GM21528 (cell line): ENCODE results near the gene CYLC1.
A peak's percentile ranks its signal among the peaks of the same experiment; 100 is the strongest.

Experiments
- ATAC-seq: cut with Tn5 transposase; IDR thresholded peaks from one replicate; pipeline ENCODE4 v1.9.1; 2021; ENCODE audit warnings: mild to moderate bottlenecking, moderate library complexity; ENCODE audit not compliant: unreplicated experiment, low FRiP score

CYLC1 gene, protein sequence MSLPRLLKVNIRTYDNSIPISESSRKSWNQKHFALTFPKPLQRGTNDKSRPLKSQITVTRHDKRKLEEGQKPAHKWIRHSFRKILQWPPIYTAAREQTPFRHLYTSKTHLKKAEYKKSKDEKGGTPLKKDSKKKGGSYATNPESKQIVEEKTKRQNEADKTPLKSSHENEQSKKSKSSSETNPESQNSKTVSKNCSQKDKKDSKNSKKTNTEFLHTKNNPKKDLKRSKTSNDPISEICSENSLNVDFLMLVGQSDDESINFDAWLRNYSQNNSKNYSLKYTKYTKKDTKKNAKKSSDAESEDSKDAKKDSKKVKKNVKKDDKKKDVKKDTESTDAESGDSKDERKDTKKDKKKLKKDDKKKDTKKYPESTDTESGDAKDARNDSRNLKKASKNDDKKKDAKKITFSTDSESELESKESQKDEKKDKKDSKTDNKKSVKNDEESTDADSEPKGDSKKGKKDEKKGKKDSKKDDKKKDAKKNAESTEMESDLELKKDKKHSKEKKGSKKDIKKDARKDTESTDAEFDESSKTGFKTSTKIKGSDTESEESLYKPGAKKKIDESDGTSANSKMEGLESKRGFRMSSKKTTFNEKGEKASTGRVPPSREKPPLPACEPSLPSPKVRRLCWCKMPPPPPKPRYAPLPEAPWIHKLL

DNA sequence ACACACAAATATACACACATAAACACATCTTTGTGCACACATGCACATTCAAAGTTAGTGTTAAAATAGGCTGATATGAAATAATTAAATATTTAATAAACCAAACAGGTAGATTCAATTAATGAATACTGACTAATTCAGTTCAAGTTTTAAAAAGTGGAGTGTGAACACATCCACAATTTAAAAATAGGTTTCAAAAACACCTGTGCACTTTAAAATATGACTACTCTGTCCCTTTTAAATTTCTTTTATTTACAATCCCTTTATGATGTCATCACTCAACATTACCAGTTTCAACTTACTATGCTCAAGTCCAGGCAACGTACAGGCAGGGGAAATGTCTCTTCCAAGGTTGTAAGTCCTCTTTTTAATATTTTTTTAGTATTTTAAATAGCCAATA is at the start of gene CYLC1:
Gene CYLC1, plus strand, starts transcription at position 301 of the 400 bp plus-strand sequence. Its CDS starts 37 bp downstream, at position 338.
- no peak for ATAC-seq

DNA sequence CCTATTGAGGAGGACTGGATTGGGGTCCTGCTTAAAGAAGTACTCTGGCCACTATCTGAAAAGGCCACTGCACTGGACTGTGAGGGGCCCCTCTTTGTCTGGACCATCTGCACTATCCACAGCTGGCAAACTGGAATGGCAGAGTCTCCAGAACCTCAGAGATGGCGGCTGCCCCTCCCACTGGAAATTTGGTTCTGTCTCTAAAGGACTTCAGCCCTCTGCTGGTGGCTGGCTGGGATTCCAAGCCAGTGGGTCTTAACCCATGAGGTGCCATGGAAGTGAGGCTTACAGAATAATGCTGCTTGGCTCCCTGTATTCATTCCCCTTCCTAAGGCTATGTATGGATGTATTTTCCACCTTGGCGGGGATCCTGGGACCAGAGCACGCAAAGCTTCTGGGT is 41.6 kb upstream of the CYLC1 start:
- ATAC-seq, result no peak

DNA sequence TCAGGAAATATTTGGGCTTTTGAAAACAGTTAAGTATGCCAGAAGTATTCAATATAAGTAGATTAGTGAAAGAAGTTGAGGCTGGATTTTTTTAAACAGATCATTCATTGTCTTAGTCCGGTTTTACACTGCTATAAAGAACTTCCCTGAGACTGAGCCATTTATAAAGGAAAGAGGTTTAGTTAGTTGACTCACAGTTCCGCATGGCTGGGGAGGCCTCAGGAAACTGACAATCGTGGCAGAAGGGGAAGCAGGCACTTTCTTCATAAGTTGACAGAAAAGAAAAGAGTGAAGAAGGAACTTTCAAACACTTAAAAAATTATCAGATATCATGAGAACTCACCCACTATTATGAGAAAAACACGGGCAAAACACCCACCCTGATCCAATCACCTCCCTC is 31.1 kb upstream of the CYLC1 start:
- ATAC-seq, result no peak

DNA sequence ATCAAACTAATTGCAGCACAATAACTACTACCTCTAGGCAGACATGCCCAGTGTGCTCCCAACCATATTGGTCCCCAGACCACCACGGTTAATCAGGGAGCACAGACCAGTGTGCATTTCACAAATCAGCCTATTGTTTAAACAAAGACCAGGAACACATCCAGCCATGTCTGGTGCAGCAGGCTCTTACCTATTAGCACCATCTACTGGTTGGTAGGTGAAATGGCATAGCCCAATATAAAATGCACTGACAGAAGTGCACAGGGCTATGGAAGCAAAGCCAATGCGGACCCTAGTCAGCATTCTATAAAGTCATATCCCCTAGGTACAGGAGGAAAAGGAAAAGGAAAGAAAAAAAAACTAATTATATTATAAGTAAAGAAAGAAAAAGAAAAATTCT is 15.5 kb upstream of the CYLC1 start:
- peak; percentile 70 for ATAC-seq

DNA sequence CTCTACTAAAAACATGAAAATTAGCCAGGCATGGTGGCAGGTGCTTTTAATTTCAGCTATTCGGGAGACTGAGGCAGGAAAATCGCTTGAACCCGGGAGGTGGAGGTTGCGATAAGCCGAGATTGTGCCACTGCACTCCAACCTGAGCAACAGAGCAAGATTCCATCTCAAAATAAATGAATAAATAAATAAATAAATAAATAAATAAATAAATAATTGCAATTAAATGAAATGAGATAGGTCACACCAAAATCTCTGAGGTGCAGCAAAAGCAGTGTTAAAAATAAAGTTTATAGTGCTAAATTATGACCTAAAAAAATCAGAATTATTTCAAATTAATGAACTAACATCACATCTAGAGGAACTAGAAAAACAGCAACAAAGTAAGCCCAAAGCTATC is 13.6 kb upstream of the CYLC1 start:
- ATAC-seq, result no peak

DNA sequence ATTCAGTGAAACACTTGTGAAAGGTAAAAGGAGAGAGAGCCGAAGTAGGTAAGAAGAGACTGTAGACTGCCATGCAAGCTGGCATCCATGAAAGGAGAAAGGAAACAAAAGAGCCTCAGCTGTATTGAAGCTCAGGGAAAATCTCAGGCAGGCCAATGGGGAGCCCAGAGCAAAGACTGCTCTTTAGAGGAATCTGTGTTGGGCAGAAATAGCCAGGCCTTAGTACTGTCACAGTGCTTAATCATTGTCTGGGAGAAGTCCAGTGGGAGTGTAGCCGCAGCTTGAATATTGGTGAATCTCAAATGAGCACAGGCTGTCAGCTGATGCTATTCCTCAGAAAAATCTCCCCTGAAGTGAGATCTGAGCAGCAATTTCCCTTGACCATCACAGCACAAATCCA is 27.6 kb downstream of the CYLC1 start:
- ATAC-seq, result no peak

DNA sequence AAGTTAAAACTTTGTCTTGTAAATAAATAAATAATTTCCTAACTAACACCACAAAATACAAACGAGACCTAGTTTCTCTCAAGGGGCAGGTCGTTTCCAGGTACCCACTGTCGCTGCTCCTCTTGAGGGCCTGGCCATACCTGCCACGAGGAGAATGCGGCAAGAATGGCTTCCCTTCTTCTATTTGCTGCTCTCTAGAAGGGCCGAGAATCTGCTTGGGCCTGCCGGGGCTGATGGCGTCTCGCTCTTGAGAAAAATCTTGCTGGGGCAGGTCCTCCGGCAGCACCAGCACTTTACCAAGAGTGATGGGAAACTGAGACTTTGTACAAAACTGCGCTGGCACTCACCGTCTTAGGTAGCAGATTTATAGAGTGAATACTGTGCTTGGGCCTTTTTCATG is 31.5 kb downstream of the CYLC1 start:
- no peak for ATAC-seq

DNA sequence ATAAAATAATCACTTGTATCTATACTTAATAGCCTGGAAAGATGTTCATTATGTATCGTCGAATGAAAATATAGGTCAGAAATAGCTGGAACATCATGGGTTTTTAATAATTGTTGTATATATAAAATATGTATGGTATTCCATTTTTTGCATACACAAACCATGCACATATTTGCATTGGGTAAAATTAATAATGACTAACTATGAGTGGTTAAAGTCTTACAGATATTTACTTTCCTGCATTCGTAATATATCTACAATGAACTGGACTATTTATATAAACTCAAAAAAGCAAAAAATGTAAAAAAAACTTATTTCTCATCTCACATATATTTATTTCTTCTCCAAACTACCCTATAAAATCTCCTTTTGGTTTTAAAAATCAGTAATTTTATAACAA is 46.0 kb downstream of the CYLC1 start:
- ATAC-seq, result no peak

DNA sequence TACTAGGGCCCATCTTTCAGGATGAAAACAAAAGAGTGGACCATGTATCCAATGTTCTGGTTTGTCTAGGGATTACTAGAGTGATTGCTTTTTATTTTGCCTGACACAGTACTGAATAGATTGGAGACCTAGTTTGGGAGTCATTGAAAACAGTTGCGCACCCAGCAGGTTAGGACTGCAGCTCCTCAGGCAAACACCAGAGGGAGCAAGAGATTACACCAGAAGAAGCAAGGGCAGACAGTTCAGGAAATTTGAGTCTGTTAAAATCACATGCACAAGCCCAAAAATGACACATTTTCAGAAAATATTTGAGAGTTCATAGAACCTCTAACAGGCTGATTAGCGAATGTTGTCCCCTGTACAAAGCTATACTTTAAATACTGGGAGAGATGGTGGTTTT is 55.6 kb downstream of the CYLC1 start:
- no peak for ATAC-seq

DNA sequence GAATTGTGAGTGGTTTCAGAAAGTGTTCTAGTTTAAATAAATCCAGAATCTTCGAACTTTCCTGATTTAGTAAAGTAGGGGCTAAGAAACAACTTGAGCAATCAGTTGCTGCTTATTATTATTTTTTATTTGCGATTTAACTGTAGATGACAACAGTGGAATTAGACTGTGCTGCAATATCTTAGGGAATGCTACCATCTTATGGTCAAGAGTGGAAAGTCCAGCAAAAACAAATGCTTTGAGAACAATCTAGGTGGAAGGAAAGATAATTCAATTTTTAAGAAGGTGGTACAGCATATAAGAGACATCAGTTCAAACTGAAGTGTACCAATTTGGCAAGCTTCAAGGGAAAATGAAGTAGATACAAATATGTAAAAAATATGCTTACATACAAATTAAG is 73.3 kb downstream of the CYLC1 start:
- ATAC-seq, result no peak
